Activated CD8-positive, alpha-beta T cell treated with anti-CD3 and anti-CD28 coated beads for 36 hours (primary cell): ENCODE measurements around the gene UGT1A9. TPM values are rescaled to one million over a fixed set of nuclear protein-coding genes. Genes with fewer than 3 reads are reported as not detected.

Experiments used
- ATAC-seq: fragments of 200-7000 bp; cut with Tn5 transposase; one replicate; pipeline ENCODE4 v1.10.0; 2021; ENCODE audit warnings: mild to moderate bottlenecking, moderate library complexity
- CTCF ChIA-PET: fragments of 350-600 bp; sonication (Branson Sonifier 250); formaldehyde crosslinking; loops from one replicate; lab custom pipeline; 2021; ENCODE audit warnings: antibody characterized with exemption; lab: Charles Lee
- POLR2A ChIA-PET: fragments of 350-600 bp; sonication (Branson Sonifier 250); formaldehyde crosslinking; loops from one replicate; lab custom pipeline; 2021; ENCODE audit warnings: antibody characterized with exemption; lab: Charles Lee
- DNase-seq: peaks from one replicate; pipeline ENCODE4 v3.0.0-alpha.2; 2020
- H3K27ac Mint-ChIP-seq: one replicate; pipeline ENCODE4 v1.8.0; 2021; ENCODE audit warnings: mild to moderate bottlenecking, mixed read lengths
- H3K27me3 Mint-ChIP-seq: one replicate; pipeline ENCODE4 v1.8.0; 2021; ENCODE audit warnings: mixed read lengths
- H3K36me3 Mint-ChIP-seq: one replicate; pipeline ENCODE4 v1.8.0; 2021; ENCODE audit warnings: low read depth, mixed read lengths
- H3K4me1 Mint-ChIP-seq: one replicate; pipeline ENCODE4 v1.8.0; 2021; ENCODE audit warnings: low read depth, mixed read lengths
- H3K4me3 Mint-ChIP-seq: one replicate; pipeline ENCODE4 v1.8.0; 2021; ENCODE audit warnings: mild to moderate bottlenecking, moderate library complexity, mixed read lengths
- H3K9me3 Mint-ChIP-seq: one replicate; pipeline ENCODE4 v1.8.0; 2021; ENCODE audit warnings: mixed read lengths
- intact Hi-C: fragments of 100-400 bp; cut with micrococcal nuclease; formaldehyde crosslinking; loops from one replicate; pipeline ENCODE4 v1.10.0; 2022
- total RNA-seq, 2 experiments: library from RNA; stranded (reverse); gene quantifications; one replicate each; pipeline ENCODE4 v1.2.3, GENCODE V29; 2021
- TF ChIP-seq, protein P1 (sequence below): fragments of 200-600 bp; IDR thresholded peaks from one replicate; pipeline ENCODE4 v1.8.0; 2022; ENCODE audit warnings: antibody characterized with exemption, mild to moderate bottlenecking

The UGT1A9 gene
- total RNA-seq, 2 experiments from 2014 or later: not detected

DNA sequence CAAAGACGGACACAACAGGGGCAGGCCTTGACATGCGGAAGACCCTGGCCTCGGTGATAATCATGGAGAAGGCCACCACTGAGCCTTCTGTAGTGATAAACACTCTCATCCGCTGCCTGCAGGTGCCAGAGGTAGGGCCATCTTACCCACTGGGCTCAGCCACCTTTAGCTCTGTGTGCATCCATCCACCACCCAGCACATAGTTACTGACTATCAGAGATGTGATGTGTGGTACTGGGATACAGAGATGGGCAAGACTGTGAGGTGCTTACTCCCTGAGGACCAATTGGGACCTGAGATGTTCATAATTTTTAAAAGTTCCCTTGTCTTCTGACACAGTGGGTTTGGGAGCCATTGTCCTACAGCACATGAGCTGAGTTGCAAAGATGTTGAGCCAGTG lies 108.0 kb downstream of the UGT1A9 start:
- intact Hi-C loops: no loop called here
- H3K36me3 Mint-ChIP-seq: no peaks in the 10 kb centered on the region

DNA sequence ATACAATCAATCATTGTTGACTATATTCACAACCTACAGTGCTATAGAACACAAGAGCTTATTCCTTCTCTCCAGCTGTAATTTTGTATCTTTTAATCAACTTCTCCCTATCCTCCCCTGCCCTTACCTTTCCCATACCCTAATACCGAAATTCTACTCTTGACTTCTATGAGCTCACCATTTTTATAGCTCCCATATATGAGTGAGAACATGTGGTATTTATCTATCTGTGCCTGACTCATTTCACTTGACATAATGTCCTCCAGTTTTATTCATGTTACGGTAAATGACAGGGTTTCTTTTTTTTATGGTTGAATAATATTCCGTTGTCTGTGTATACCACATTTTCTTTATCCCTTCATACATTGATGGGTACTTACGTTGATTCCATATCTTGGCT lies 109.1 kb downstream of the UGT1A9 start:
- H3K27ac Mint-ChIP-seq: no peak overlapping the region

More for the DNA sequence above, 108.0 kb downstream of the UGT1A9 start:
- Mint-ChIP-seq H3K4me1 (no peaks in the 10 kb centered on the region), H3K4me3 (no peak overlapping the region), H3K27me3 (peaks cover 17% of the 10 kb centered on the region), H3K27ac (no peak overlapping the region), H3K9me3 (peaks cover 4% of the 10 kb centered on the region)
- CTCF ChIA-PET: no interaction called here
- POLR2A ChIA-PET: no interaction called here
- no peak for ATAC-seq
- DNase-seq: no peak
- TF ChIP-seq, protein P1, sequence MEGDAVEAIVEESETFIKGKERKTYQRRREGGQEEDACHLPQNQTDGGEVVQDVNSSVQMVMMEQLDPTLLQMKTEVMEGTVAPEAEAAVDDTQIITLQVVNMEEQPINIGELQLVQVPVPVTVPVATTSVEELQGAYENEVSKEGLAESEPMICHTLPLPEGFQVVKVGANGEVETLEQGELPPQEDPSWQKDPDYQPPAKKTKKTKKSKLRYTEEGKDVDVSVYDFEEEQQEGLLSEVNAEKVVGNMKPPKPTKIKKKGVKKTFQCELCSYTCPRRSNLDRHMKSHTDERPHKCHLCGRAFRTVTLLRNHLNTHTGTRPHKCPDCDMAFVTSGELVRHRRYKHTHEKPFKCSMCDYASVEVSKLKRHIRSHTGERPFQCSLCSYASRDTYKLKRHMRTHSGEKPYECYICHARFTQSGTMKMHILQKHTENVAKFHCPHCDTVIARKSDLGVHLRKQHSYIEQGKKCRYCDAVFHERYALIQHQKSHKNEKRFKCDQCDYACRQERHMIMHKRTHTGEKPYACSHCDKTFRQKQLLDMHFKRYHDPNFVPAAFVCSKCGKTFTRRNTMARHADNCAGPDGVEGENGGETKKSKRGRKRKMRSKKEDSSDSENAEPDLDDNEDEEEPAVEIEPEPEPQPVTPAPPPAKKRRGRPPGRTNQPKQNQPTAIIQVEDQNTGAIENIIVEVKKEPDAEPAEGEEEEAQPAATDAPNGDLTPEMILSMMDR: no peak

DNA sequence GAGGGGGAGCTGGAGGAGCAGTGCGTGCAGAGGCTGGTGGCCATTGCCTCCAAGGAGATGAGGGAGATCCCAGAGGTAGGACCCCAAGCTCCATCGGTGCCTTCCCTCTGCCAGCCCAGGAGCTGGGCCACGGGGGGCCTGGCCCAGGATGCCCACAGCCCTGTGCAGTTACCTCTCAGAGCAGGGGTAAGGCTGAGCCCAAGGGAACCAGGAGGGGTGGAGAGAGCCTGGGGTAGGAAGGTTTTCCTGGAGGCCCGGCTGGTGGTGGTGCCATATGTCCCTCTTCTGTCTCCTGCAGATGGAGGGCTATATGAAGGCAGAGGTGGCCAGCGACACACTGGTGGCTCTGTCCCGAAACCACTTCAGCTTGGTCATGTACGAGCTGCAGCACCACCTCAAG lies 117.9 kb downstream of the UGT1A9 start:
- TF ChIP-seq, protein P1: no peak
- Mint-ChIP-seq H3K27ac (no peak overlapping the region), H3K27me3 (peaks cover 4% of the 10 kb centered on the region), H3K9me3 (peaks cover 3% of the 10 kb centered on the region), H3K4me3 (no peak overlapping the region), H3K36me3 (peaks cover 3% of the 10 kb centered on the region), H3K4me1 (no peaks in the 10 kb centered on the region)
- ChIA-PET POLR2A (no interaction called here), CTCF (no interaction called here)
- DNase-seq: no peak
- ATAC-seq: no peak
- intact Hi-C loops: no loop called here

More for the DNA sequence above, 109.1 kb downstream of the UGT1A9 start:
- no peak for ATAC-seq
- ChIA-PET CTCF (no interaction called here), POLR2A (no interaction called here)
- TF ChIP-seq, protein P1: no peak
- Mint-ChIP-seq H3K36me3 (peaks cover 3% of the 10 kb centered on the region), H3K9me3 (peaks cover 4% of the 10 kb centered on the region), H3K4me3 (no peak overlapping the region), H3K4me1 (no peaks in the 10 kb centered on the region), H3K27me3 (peaks cover 17% of the 10 kb centered on the region)
- no peak for DNase-seq
- intact Hi-C loops: no loop called here

DNA sequence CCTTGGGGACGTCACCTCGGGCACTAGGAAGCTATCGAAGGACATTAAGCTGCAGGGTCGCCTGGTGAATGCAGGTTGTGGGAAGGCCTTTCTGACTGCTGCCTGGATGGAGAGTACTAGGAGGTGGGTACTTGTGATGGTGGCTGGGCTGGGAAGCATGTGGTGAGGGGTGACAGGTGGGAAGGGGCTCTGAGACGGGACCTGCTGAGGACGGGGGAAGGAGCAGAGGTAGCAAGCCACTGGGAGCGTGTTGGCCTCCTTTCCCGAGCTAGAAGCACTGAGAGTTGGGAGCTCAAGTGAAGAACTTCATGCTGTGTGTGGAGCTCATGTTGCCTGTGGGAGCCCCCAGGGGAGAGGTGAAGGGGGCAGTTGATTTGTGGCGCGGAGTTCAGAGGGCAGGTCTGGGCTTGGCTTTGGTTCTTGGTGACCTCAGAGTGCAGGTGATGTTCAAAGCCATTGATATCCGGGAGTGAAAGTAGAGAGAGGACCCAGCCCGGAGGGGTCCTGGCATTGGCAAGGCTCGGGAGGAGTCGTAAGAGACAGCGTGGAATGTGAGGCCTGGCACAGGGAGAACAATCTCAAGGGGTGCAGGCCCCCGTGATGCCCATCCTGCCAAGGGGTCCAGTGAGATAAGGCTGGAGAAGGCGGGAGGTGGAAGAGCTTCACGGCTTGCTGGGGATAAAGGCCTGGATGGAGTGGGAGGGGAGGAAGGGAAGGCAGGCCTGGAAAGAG lies 119.6 kb downstream of the UGT1A9 start:
- POLR2A ChIA-PET: no interaction called here
- peaks cover 2% of the 10 kb centered on the region for H3K9me3 Mint-ChIP-seq
- TF ChIP-seq, protein P1: no peak
- no peak overlapping the region for H3K27ac Mint-ChIP-seq
- ATAC-seq (no peak), DNase-seq (no peak)
- H3K4me3 Mint-ChIP-seq: no peak overlapping the region
- no peaks in the 10 kb centered on the region for H3K27me3 Mint-ChIP-seq
- CTCF ChIA-PET: no interaction called here
- intact Hi-C loops: no loop called here
- H3K4me1 Mint-ChIP-seq: no peaks in the 10 kb centered on the region
- no peaks in the 10 kb centered on the region for H3K36me3 Mint-ChIP-seq

DNA sequence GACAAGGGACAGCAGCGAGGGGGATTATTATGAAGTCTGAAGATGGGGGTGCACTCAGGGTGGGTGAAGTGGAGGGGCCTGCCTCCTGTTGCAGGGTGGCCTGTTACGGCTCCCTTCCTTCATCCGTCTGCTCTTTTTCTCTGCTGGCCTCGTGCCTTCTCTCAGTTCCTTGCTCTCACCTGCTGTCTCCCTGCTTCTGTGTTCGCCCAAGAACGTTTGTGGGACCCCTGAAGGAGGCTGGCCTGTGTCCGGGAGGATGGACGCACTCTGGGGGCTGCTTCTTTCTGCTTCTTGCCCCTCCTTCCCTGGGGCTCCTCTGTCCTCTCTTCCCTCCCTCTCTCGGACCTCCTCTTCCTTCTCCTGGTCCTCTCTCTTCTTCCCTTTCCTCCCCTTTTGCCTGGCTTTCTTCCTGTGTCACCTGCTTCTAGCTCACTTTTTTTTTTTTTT lies 120.2 kb downstream of the UGT1A9 start:
- DNase-seq (no peak), ATAC-seq (no peak)
- Mint-ChIP-seq H3K9me3 (no peaks in the 10 kb centered on the region), H3K27ac (no peak overlapping the region), H3K36me3 (no peaks in the 10 kb centered on the region), H3K27me3 (no peaks in the 10 kb centered on the region), H3K4me1 (no peaks in the 10 kb centered on the region), H3K4me3 (no peak overlapping the region)
- ChIA-PET CTCF (no interaction called here), POLR2A (no interaction called here)
- TF ChIP-seq, protein P1: no peak
- intact Hi-C loops: no loop called here
